Adrenal gland (tissue), 12 donors: ENCODE data around the gene OTUB1. TPM values are rescaled to one million over a fixed set of nuclear protein-coding genes. Genes with fewer than 3 reads are reported as not detected.

ENCODE experiments used
- DNase-seq, 7 donors: peaks; one replicate each; pipeline ENCODE4 v3.0.0-alpha.2; 2019 to 2020
- H3K27ac ChIP-seq, 5 donors: fragments of 200-600 bp; sonication (generic) in 4 of 5; 1 replicate in 3 of 5; 2 replicates in 2 of 5; pipeline versions ENCODE4 v1.5.1 to v1.8.0; 2016 to 2020; ENCODE audit warnings: mild to moderate bottlenecking in 1 of 5
- H3K27me3 ChIP-seq: fragments of 200-600 bp; 2 replicates; pipeline ENCODE4 v1.8.0; 2021
- H3K36me3 ChIP-seq, 2 donors: fragments of 200-600 bp; replicated peaks in 1 of 2; 1 replicate in 1 of 2; 2 replicates in 1 of 2; pipeline versions ENCODE4 v1.5.1 to v1.8.0; 2018 to 2022
- H3K4me1 ChIP-seq, 2 donors: fragments of 200-600 bp; replicated peaks in 1 of 2; 1 replicate in 1 of 2; 2 replicates in 1 of 2; pipeline versions ENCODE4 v1.5.1 to v1.8.0; 2018 to 2021
- H3K4me3 ChIP-seq, 4 donors: fragments of 200-600 bp; sonication (generic) in 3 of 4; one replicate each; pipeline ENCODE4 v1.5.1; 2016 to 2018
- H3K9me3 ChIP-seq, 3 donors: fragments of 200-600 bp; sonication (generic) in 1 of 3; replicated peaks in 1 of 3; 1 replicate in 2 of 3; 2 replicates in 1 of 3; pipeline versions ENCODE4 v1.5.1 to v1.8.0; 2016 to 2021
- CTCF ChIP-seq, 6 experiments: fragments of 450-650 bp in 4 of 6; fragments of 200-600 bp in 2 of 6; sonication (generic) in 1 of 6; IDR thresholded peaks; 1 replicate in 5 of 6; 2 replicates in 1 of 6; pipeline versions ENCODE4 v1.5.1 to v1.8.0; 2016 to 2021; ENCODE audit warnings: antibody characterized with exemption in 6 of 6, mild to moderate bottlenecking in 2 of 6, moderate library complexity in 1 of 6
- POLR2A ChIP-seq, 2 donors: fragments of 450-650 bp; IDR thresholded peaks; one replicate each; pipeline ENCODE4 v1.6.1; 2017; ENCODE audit warnings: antibody characterized with exemption in 2 of 2, mild to moderate bottlenecking in 2 of 2, moderate library complexity in 1 of 2
- WGBS, 4 donors: extraction: QIAGEN DNeasy Blood & Tissue Kit in 2 of 4; methylation state at CpG; one replicate each; pipeline versions ENCODE4 v1.1.5 to v1.1.7; 2013 to 2017; 5-methylcytosine and 5-hydroxymethylcytosine counted together
- intact Hi-C, 2 donors: fragments of 100-400 bp; cut with DNase I; formaldehyde crosslinking; loops; one replicate each; pipeline versions ENCODE4 v1.14.1 to v1.15.0; 2022 to 2023
- polyA plus RNA-seq, 3 donors: library from polyadenylated mRNA; stranded (reverse); fragments of 200-250 nt in 2 of 3; fragments of 350-450 nt in 1 of 3; fragmentation: Illumina TruSeq in 1 of 3; extraction: RNeasy Lipid Tissue Mini Kit (QIAGEN cat#74804) in 1 of 3; gene quantifications; one replicate each; pipeline ENCODE4 v1.2.3, GENCODE V29; 2013 to 2014
- total RNA-seq, 9 donors: library from RNA; depleted of rRNA in 4 of 9; stranded (reverse); fragments of >200 nt in 4 of 9; fragments of 120-200 nt in 1 of 9; fragmentation: NEBNext Ultra II Directional in 1 of 9; extraction: Animal tissue kit (Norgen Biotek cat#: 25700) in 1 of 9; gene quantifications; one replicate each; pipeline versions ENCODE4 v1.1.0 to v1.2.4, GENCODE V29; 2013 to 2023
- donor health status: healthy with polysubstance abuse.
- donor health status: Bipolar disorder and iron deficiency.
- donor health status: DM: yes; HTN: yes; CAD: no.
- donor health status: DM: no; HTN: no; CAD: no.
- donor health status: DM: no; HTN: no; CAD: no.
- donor health status: DM: yes; HTN: yes; CAD: no.

OTUB1 gene
- total and polyA plus RNA-seq, 12 donors: 41.4 to 93.7 (median 66.6) TPM

GRCh38 chr11:64007160-64007628 is 21.0 kb downstream of the OTUB1 start:
- 2 to 9% (median 3%) methylated on average over 24 to 27 of the region's 27 CpGs for WGBS, 4 donors
- no peak for TF ChIP-seq POLR2A (IDR thresholded peaks at IDR 0.05)
- TF ChIP-seq CTCF (IDR thresholded peaks at IDR 0.05): no peak
- Histone ChIP-seq H3K4me1 (peaks cover 13 to 15% of the 10 kb centered on the region in 2 donors), H3K27me3 (no peaks in the 10 kb centered on the region), H3K36me3 (no peaks in the 10 kb centered on the region), H3K9me3 (no peaks in the 10 kb centered on the region), H3K4me3 (peak overlapping the region in 2 of 4 donors; percentile 17 to 49), H3K27ac (peak overlapping the region in 3 of 5 donors; percentile 28 to 74 (median 65))
- intact Hi-C loops: loop anchor here in 1 of 2 donors (10.0 kb wide), 1 partner anchor 288 kb away; the partner anchor contains the start of gene KCNK4
- DNase-seq: peak in 5 of 7 donors; percentile 45 to 64 (median 49)

- TF ChIP-seq CTCF (IDR thresholded peaks at IDR 0.05): peak; percentile 24 to 77 (median 65)
- peak; percentile 14 to 43 for TF ChIP-seq POLR2A (IDR thresholded peaks at IDR 0.05)
- peak overlapping the region in 3 of 5 donors; percentile 28 to 74 (median 65) for H3K27ac ChIP-seq
- WGBS, 4 donors: 2 to 6% (median 3%) methylated on average over 28 to 40 of the region's 40 CpGs
- intact Hi-C loops: loop anchor here in 1 of 2 donors (10.0 kb wide), 1 partner anchor 287 kb away; the partner anchor contains the start of gene KCNK4
- no peaks in the 10 kb centered on the region for H3K9me3 ChIP-seq
- H3K4me1 ChIP-seq: peaks cover 12 to 15% of the 10 kb centered on the region in 2 donors
- no peaks in the 10 kb centered on the region for H3K36me3 ChIP-seq
- H3K27me3 ChIP-seq: no peaks in the 10 kb centered on the region
- DNase-seq: peak; percentile 85 to 95 (median 93)
- H3K4me3 ChIP-seq: peak overlapping the region in 2 of 4 donors; percentile 17 to 49
These were observed 21.5 kb downstream of the OTUB1 start for GRCh38 chr11:64007629-64008282.

GRCh38 chr11:64008283-64008913 is 22.2 kb downstream of the OTUB1 start:
- no peaks in the 10 kb centered on the region for H3K27me3 ChIP-seq

More at GRCh38 chr11:64008283-64008913, 22.2 kb downstream of the OTUB1 start:
- intact Hi-C loops: loop anchor here in 1 of 2 donors (10.0 kb wide), 1 partner anchor 286 kb away; the partner anchor contains the start of gene KCNK4
- DNase-seq: no peak
- TF ChIP-seq POLR2A (IDR thresholded peaks at IDR 0.05): no peak
- TF ChIP-seq CTCF (IDR thresholded peaks at IDR 0.05): no peak
- no peaks in the 10 kb centered on the region for H3K9me3 ChIP-seq
- no peaks in the 10 kb centered on the region for H3K36me3 ChIP-seq
- H3K4me1 ChIP-seq: peaks cover 12 to 15% of the 10 kb centered on the region in 2 donors
- 85 to 94% (median 89%) methylated on average over 17 to 26 of the region's 26 CpGs for WGBS, 4 donors
- H3K4me3 ChIP-seq: peak overlapping the region in 1 of 4 donors; percentile 49
- peak overlapping the region in 3 of 5 donors; percentile 28 to 74 (median 65) for H3K27ac ChIP-seq
